ENCODE measurements around the gene PGA3.
"Not testable (repeated sequence)": the region's sequence is repeated elsewhere in the genome, so short reads cannot be mapped to it uniquely, and the experiment has no call there.

PGA3 gene

GRCh38 chr11:61248071-61248470 is 44.8 kb downstream of the PGA3 start:
- H3K27ac ChIP-seq (ENCODE audit: insufficient read depth, low read depth, low read length, poor library complexity, severe bottlenecking); H3K27me3 ChIP-seq (ENCODE audit: control insufficient read depth, insufficient read depth, low read length, poor library complexity, severe bottlenecking); H3K4me3 ChIP-seq (ENCODE audit: insufficient read depth, low read depth, low read length); H3K9me3 ChIP-seq (ENCODE audit: control insufficient read depth, low read length); H3K36me3 ChIP-seq (ENCODE audit: control insufficient read depth, insufficient read depth, low read length); H3K4me1 ChIP-seq (ENCODE audit: control insufficient read depth, insufficient read depth, low read length): not testable (repeated sequence)
- 89 to 92% methylated on average over 9 of the region's 9 CpGs for WGBS, 2 experiments

- H3K4me1 ChIP-seq (ENCODE audit: control insufficient read depth, insufficient read depth, low read length); H3K9me3 ChIP-seq (ENCODE audit: control insufficient read depth, low read length); H3K27ac ChIP-seq (ENCODE audit: insufficient read depth, low read depth, low read length, poor library complexity, severe bottlenecking); H3K36me3 ChIP-seq (ENCODE audit: control insufficient read depth, insufficient read depth, low read length); H3K27me3 ChIP-seq (ENCODE audit: control insufficient read depth, insufficient read depth, low read length, poor library complexity, severe bottlenecking); H3K4me3 ChIP-seq (ENCODE audit: insufficient read depth, low read depth, low read length): not testable (repeated sequence)
- 95 to 96% methylated on average over 8 of the region's 8 CpGs for WGBS, 2 experiments
Observed at GRCh38 chr11:61249201-61249600, 45.9 kb downstream of the PGA3 start.

DNA sequence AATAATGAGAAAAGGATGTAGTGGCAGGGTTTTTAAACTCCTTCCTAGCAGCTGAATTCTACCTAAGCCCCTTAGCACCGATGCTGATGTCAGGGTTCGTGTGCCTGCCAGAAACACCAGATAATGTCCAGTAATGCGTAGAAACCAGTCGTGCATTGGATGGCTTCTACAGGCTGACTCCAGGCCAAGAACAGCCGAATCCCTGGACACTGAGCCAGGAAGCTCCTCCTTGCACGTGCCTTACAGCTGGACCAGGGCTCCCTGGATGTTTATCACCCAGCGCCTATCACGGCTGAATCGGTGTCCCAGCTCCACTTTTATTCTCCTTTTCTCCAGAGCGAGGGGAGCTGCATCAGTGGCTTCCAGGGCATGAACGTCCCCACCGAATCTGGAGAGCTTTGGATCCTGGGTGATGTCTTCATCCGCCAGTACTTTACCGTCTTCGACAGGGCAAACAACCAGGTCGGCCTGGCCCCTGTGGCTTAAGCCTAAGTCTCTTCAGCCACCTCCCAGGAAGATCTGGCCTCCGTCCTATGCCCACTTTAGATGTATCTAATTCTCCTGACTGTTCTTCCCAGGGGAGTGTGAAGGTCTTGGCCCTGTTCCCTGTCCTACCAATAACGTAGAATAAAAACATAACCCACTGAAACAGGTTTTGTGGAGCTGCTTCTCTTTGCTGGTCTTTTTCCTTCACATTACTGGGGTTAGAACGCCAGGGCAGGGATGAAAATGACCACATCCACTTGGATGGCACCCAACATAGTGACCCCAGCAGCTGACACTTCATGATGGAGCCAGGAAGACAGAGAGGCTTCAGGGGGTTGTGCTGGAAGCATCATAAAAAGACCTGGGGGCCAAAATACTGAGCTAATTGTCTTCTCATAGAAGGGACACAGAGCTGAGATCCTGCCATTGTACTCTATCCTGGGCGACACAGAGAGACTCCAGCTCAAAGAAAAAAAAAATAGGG is 47.8 kb downstream of the PGA3 start:
- H3K4me1 ChIP-seq (ENCODE audit: control insufficient read depth, insufficient read depth, low read length); H3K27ac ChIP-seq (ENCODE audit: insufficient read depth, low read depth, low read length, poor library complexity, severe bottlenecking); H3K36me3 ChIP-seq (ENCODE audit: control insufficient read depth, insufficient read depth, low read length); H3K27me3 ChIP-seq (ENCODE audit: control insufficient read depth, insufficient read depth, low read length, poor library complexity, severe bottlenecking); H3K4me3 ChIP-seq (ENCODE audit: insufficient read depth, low read depth, low read length); H3K9me3 ChIP-seq (ENCODE audit: control insufficient read depth, low read length): not testable (repeated sequence)
- WGBS, 2 experiments: 94% methylated on average over 18 to 19 of the region's 20 CpGs

DNA sequence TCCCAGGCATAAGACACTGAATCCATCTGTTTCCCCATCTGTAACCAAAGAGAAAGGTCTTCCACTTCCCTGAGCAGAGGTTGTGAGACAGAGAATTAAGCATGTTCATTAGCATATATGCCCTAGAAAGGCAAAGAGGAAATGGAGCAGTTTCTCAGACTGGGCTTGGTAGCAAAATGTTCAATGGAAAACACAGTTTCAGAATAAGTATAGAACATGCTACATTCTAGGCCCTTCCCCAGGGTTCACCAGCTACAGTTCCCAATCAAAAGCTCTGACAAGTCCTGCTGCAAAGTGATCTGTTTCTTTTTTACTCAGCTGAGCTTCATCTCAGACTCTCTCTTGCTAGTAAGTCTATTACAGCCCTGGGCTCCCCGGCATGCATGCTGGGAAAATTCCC is 49.0 kb downstream of the PGA3 start:
- not testable (repeated sequence) for H3K4me3 ChIP-seq (ENCODE audit: insufficient read depth, low read depth, low read length); H3K36me3 ChIP-seq (ENCODE audit: control insufficient read depth, insufficient read depth, low read length); H3K27ac ChIP-seq (ENCODE audit: insufficient read depth, low read depth, low read length, poor library complexity, severe bottlenecking); H3K9me3 ChIP-seq (ENCODE audit: control insufficient read depth, low read length); H3K27me3 ChIP-seq (ENCODE audit: control insufficient read depth, insufficient read depth, low read length, poor library complexity, severe bottlenecking); H3K4me1 ChIP-seq (ENCODE audit: control insufficient read depth, insufficient read depth, low read length)
- WGBS, 2 experiments: 78 to 87% methylated on average over 1 of the region's 1 CpG

- 66 to 68% methylated on average over 12 of the region's 12 CpGs for WGBS, 2 experiments
- H3K9me3 ChIP-seq (ENCODE audit: control insufficient read depth, low read length): no peaks in the 10 kb centered on the region
- no peak overlapping the region for H3K4me3 ChIP-seq (ENCODE audit: insufficient read depth, low read depth, low read length)
- H3K4me1 ChIP-seq (ENCODE audit: control insufficient read depth, insufficient read depth, low read length): no peaks in the 10 kb centered on the region
- H3K36me3 ChIP-seq (ENCODE audit: control insufficient read depth, insufficient read depth, low read length): no peaks in the 10 kb centered on the region
- H3K27ac ChIP-seq (ENCODE audit: insufficient read depth, low read depth, low read length, poor library complexity, severe bottlenecking): no peak overlapping the region
- H3K27me3 ChIP-seq (ENCODE audit: control insufficient read depth, insufficient read depth, low read length, poor library complexity, severe bottlenecking): no peaks in the 10 kb centered on the region
Observed at GRCh38 chr11:61254403-61255025, 51.2 kb downstream of the PGA3 start.

GRCh38 chr11:61256710-61257482 is 53.6 kb downstream of the PGA3 start:
- Histone ChIP-seq H3K36me3 (ENCODE audit: control insufficient read depth, insufficient read depth, low read length) (no peaks in the 10 kb centered on the region), H3K4me1 (ENCODE audit: control insufficient read depth, insufficient read depth, low read length) (no peaks in the 10 kb centered on the region), H3K27me3 (ENCODE audit: control insufficient read depth, insufficient read depth, low read length, poor library complexity, severe bottlenecking) (no peaks in the 10 kb centered on the region), H3K9me3 (ENCODE audit: control insufficient read depth, low read length) (no peaks in the 10 kb centered on the region), H3K27ac (ENCODE audit: insufficient read depth, low read depth, low read length, poor library complexity, severe bottlenecking) (no peak overlapping the region), H3K4me3 (ENCODE audit: insufficient read depth, low read depth, low read length) (no peak overlapping the region)
- WGBS, 2 experiments: 86 to 90% methylated on average over 18 of the region's 18 CpGs

DNA sequence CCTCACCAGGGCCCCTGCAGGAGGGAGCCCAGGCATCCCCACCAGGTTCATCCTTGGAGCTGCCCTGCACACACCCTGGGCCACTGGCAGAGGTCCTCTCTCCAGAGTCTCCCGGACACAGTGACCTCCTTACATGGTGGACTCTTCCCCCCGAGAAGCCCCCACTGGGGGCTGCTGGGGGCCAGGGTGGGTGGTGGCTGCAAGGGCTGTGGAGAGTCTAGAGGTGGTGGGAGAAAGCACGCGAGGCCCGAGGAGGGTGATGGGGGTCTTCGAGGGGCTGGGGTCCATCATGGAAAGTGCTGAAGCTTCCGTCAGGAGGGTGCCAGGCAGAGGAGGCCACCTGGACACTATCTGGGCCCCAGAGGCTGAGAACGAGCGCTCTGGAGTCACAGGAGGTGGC is 55.2 kb downstream of the PGA3 start:
- no peak overlapping the region for H3K27ac ChIP-seq (ENCODE audit: insufficient read depth, low read depth, low read length, poor library complexity, severe bottlenecking)
- no peaks in the 10 kb centered on the region for H3K27me3 ChIP-seq (ENCODE audit: control insufficient read depth, insufficient read depth, low read length, poor library complexity, severe bottlenecking)
- no peaks in the 10 kb centered on the region for H3K9me3 ChIP-seq (ENCODE audit: control insufficient read depth, low read length)
- H3K4me1 ChIP-seq (ENCODE audit: control insufficient read depth, insufficient read depth, low read length): no peaks in the 10 kb centered on the region
- WGBS, 2 experiments: 95 to 97% methylated on average over 9 of the region's 9 CpGs
- no peak overlapping the region for H3K4me3 ChIP-seq (ENCODE audit: insufficient read depth, low read depth, low read length)
- no peaks in the 10 kb centered on the region for H3K36me3 ChIP-seq (ENCODE audit: control insufficient read depth, insufficient read depth, low read length)

DNA sequence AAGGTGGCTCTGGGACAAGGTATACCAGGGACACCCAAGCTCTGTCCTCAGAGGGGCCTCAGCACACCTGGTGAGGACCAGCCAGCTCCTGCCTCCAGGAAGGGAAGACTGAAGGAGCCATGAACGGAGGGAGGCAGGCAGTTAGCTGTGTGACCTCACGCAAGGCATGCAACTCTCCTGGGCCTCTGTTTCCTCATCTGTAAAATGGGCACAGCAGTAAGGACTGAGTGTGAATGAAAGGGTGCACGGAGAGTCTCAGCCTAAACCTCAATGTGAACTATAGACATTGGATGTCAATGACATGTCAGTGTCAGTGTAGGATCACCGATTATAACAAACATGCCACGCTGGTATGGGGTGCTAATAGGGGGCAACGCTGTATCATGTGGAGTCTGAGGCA is 56.0 kb downstream of the PGA3 start:
- Histone ChIP-seq H3K27me3 (ENCODE audit: control insufficient read depth, insufficient read depth, low read length, poor library complexity, severe bottlenecking) (no peaks in the 10 kb centered on the region), H3K36me3 (ENCODE audit: control insufficient read depth, insufficient read depth, low read length) (no peaks in the 10 kb centered on the region), H3K4me1 (ENCODE audit: control insufficient read depth, insufficient read depth, low read length) (no peaks in the 10 kb centered on the region), H3K27ac (ENCODE audit: insufficient read depth, low read depth, low read length, poor library complexity, severe bottlenecking) (no peak overlapping the region), H3K9me3 (ENCODE audit: control insufficient read depth, low read length) (no peaks in the 10 kb centered on the region), H3K4me3 (ENCODE audit: insufficient read depth, low read depth, low read length) (no peak overlapping the region)
- WGBS, 2 experiments: 95 to 96% methylated on average over 6 of the region's 6 CpGs

Measured in ectodermal cell (in vitro differentiated cells).